ENCODE data around the gene FOXF2. TPM values are rescaled to one million over a fixed set of nuclear protein-coding genes. Genes with fewer than 3 reads are reported as not detected.

FOXF2 gene
- total RNA-seq, 2 experiments from 2014 or later, result not detected

DNA sequence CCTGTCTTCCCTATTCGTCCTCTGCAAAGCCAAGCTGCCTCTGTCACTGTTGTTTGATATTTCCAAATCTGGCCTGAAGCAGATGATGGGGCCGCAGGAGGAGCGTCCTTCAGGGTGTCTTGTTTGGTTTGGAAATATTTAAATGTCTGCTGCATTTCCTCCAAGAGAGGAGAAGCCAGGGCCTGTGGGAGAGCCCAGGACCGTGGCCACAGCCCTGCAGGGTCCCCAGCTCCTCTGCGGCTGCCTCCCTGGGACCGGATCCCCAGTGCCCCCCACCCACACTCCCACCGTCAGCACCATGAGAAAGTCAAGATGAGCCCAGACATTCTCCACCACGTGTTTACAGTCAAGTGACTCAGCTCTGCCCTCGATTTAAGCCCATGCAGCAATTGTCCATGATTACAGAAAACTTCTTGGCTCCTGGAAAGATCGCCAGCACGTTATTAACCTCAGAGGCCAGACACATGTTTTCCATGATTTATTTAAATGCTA, 18.2 kb downstream of the FOXF2 start:
- POLR2A ChIA-PET, result no interaction called here
- no peak for DNase-seq
- Mint-ChIP-seq H3K27ac (no peak overlapping the region), H3K9me3 (ENCODE audit: insufficient read depth) (no peaks in the 10 kb centered on the region), H3K36me3 (ENCODE audit: low read depth) (no peaks in the 10 kb centered on the region), H3K4me3 (no peak overlapping the region), H3K4me1 (ENCODE audit: low read depth) (no peaks in the 10 kb centered on the region), H3K27me3 (ENCODE audit: low read depth) (peaks cover 8% of the 10 kb centered on the region)
- ATAC-seq, result no peak
- CTCF ChIA-PET, result no interaction called here

DNA sequence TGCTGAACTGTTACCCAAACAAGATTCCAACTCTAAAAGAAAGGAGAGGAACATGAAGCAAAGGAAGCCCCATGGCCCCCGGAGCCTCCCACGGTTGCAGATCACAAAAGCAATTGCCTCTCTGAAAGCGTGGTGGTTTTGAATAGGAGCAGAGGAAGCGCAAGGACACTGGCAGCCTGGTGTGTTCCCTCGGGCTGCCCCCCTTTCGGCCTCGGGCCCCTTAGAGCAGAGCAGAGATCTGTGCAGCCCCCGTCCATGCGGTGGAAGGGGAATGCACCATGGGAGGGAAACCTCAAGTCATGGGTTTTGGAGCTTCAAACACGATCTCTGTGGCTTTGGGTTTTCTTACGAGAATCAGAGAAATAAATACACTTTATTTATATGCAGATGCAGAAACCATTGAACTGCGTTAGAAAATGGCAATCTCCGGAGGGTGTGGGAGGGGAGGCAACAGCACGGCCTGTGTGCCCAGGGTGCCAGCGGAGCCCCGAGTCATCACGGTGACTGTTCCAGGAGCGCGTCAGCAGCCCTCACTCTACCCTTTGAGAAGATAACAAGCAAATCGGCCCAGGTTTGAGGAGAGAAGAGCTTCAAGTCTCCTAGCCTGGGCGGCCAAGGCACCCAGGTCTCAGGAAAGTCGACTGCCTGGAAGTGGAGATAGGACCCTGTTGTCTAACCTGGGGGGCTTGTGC, 20.5 kb downstream of the FOXF2 start:
- H3K9me3 Mint-ChIP-seq (ENCODE audit: insufficient read depth), result no peaks in the 10 kb centered on the region
- no peaks in the 10 kb centered on the region for H3K36me3 Mint-ChIP-seq (ENCODE audit: low read depth)
- ChIA-PET CTCF (no interaction called here), POLR2A (no interaction called here)
- no peak overlapping the region for H3K4me3 Mint-ChIP-seq
- no peak overlapping the region for H3K27ac Mint-ChIP-seq
- no peak for DNase-seq
- no peaks in the 10 kb centered on the region for H3K4me1 Mint-ChIP-seq (ENCODE audit: low read depth)
- peaks cover 8% of the 10 kb centered on the region for H3K27me3 Mint-ChIP-seq (ENCODE audit: low read depth)
- ATAC-seq, result no peak

DNA sequence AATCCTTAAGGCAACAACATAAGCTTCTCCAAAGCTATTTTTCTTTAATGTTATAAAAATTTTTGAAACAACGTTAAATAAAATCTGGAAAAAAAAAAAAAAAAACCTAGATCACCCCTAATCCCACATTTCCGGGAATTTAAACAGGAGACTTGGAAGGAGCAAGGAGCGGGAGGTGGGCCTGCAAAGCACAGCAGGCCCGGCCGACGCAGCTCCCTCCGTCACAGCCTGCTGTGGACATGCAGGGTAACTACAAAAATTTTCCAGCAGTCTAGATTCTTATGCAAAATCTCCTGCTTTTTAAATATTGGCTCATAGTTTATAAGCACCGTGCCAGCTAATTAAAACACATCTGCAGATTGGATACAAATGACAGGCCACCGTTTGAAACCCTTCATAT, 23.5 kb downstream of the FOXF2 start:
- DNase-seq, result no peak
- CTCF ChIA-PET, result interaction anchor here (1.6 kb wide), 1 partner anchor 11 kb away, joined by 5 read pairs; no protein-coding TSS in a partner anchor
- H3K27ac Mint-ChIP-seq, result no peak overlapping the region
- POLR2A ChIA-PET, result no interaction called here
- no peaks in the 10 kb centered on the region for H3K4me1 Mint-ChIP-seq (ENCODE audit: low read depth)
- ATAC-seq, result no peak
- H3K9me3 Mint-ChIP-seq (ENCODE audit: insufficient read depth), result no peaks in the 10 kb centered on the region
- peaks cover 8% of the 10 kb centered on the region for H3K27me3 Mint-ChIP-seq (ENCODE audit: low read depth)
- H3K36me3 Mint-ChIP-seq (ENCODE audit: low read depth), result no peaks in the 10 kb centered on the region
- no peak overlapping the region for H3K4me3 Mint-ChIP-seq

DNA sequence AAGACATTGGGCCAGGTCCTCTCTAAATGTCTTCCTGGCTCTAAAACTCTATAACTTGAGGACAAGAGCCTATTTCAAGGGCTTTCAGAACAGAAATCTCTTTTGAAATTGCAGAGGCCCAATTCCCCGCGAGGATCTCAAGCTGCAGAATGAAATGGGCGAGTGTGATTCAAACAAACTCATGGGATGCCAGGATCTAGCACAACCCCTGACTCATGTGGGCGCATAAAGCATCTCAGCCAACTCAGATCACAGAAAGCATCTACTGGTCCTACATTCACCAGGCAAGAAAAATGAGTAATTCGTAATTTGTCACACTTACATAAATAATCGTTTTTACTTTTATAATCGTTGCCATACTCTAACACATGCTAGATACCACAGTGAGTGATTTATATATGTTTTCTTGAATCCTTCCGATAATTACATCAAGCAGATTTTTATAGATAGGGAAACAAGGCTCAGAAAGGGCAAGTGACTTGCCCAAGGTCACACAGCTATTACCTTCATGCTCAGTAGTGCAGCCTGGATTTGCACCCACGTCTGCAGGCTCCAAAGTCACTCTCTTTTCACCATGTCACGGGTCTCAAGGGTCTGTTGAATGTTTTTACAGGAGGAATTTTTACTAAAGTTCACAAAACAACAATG, 26.2 kb downstream of the FOXF2 start:
- no peak overlapping the region for H3K4me3 Mint-ChIP-seq
- ATAC-seq (no peak), DNase-seq (no peak)
- H3K4me1 Mint-ChIP-seq (ENCODE audit: low read depth), result no peaks in the 10 kb centered on the region
- ChIA-PET POLR2A (no interaction called here), CTCF (no interaction called here)
- H3K27ac Mint-ChIP-seq, result no peak overlapping the region
- H3K9me3 Mint-ChIP-seq (ENCODE audit: insufficient read depth), result no peaks in the 10 kb centered on the region
- peaks cover 3% of the 10 kb centered on the region for H3K27me3 Mint-ChIP-seq (ENCODE audit: low read depth)
- H3K36me3 Mint-ChIP-seq (ENCODE audit: low read depth), result no peaks in the 10 kb centered on the region

DNA sequence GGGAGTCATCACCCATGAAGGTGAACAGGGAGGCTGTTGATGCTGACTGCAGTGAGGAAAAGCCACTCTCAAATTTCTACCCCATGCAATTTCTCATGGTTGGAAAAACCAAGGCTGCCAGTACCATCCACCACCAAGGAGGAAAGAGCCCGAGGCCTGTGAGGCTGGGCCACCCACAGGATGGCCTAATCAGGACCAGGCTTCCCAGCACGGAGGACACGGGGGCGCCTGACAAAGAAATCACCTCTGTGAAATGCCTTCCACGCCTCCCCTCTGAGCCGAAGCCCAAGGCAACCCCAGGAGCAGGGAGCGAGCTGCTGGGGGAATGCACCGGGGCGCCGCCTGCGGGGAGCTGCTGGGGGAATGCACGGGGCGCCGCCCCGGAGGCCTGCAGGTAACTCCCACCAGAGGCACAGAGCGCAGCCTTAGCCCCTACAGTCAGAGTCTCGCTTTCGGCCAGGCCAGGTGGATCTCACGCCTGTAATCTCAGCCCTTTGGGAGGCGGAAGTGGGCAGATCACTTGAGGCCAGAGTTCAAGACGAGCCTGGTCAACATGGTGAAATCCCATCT, 26.9 kb downstream of the FOXF2 start:
- no peak for DNase-seq
- ATAC-seq, result no peak
- Mint-ChIP-seq H3K4me3 (no peak overlapping the region), H3K4me1 (ENCODE audit: low read depth) (no peaks in the 10 kb centered on the region), H3K9me3 (ENCODE audit: insufficient read depth) (no peaks in the 10 kb centered on the region), H3K36me3 (ENCODE audit: low read depth) (no peaks in the 10 kb centered on the region), H3K27ac (no peak overlapping the region), H3K27me3 (ENCODE audit: low read depth) (peaks cover 3% of the 10 kb centered on the region)
- ChIA-PET POLR2A (no interaction called here), CTCF (no interaction called here)

DNA sequence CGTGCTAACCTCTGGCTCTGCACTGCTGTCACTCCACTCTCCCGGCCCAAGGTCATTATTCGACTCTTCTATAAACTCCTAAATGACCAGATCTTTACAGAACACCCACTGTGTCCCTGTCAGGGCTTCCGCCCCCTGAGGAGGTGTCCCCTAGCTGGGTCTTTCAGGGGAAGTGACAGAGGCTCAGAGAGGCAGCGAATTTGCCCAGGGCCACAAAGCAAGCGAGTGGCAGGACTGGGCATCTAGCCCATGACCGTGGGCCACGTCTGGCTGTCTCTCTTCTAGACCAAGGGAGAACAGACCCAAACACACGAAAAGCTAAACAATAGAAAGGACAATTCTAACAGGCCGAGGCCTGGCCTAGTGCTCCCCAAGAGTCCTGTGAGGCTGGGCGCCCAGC, 27.4 kb downstream of the FOXF2 start:
- DNase-seq (no peak), ATAC-seq (no peak)
- H3K27ac Mint-ChIP-seq, result no peak overlapping the region
- peaks cover 3% of the 10 kb centered on the region for H3K27me3 Mint-ChIP-seq (ENCODE audit: low read depth)
- H3K4me3 Mint-ChIP-seq, result no peak overlapping the region
- CTCF ChIA-PET, result no interaction called here
- H3K4me1 Mint-ChIP-seq (ENCODE audit: low read depth), result no peaks in the 10 kb centered on the region
- H3K36me3 Mint-ChIP-seq (ENCODE audit: low read depth), result no peaks in the 10 kb centered on the region
- no peaks in the 10 kb centered on the region for H3K9me3 Mint-ChIP-seq (ENCODE audit: insufficient read depth)
- POLR2A ChIA-PET, result no interaction called here

DNA sequence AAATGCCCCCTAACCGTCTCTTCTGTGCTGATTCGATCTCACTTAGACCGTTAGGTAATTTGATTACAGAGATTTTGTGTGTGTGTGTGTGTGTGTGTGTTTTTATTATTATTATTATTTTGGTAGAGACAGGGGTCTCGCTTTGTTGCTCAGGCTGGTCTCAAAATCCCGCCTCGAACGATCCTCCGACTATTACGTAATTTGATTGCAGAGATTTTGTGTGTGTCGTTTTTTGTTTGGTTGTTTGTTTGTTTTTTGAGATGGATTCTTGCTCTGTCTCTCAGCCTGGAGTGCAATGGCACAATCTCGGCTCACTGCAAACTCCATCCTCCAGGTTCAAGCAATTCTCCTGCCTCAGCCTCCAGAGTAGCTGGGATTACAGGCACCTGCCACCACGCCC, 28.3 kb downstream of the FOXF2 start:
- Mint-ChIP-seq H3K4me1 (ENCODE audit: low read depth) (no peaks in the 10 kb centered on the region), H3K27ac (no peak overlapping the region), H3K27me3 (ENCODE audit: low read depth) (peaks cover 3% of the 10 kb centered on the region), H3K4me3 (no peak overlapping the region), H3K36me3 (ENCODE audit: low read depth) (no peaks in the 10 kb centered on the region), H3K9me3 (ENCODE audit: insufficient read depth) (no peaks in the 10 kb centered on the region)
- POLR2A ChIA-PET, result no interaction called here
- DNase-seq (no peak), ATAC-seq (no peak)
- CTCF ChIA-PET, result no interaction called here

DNA sequence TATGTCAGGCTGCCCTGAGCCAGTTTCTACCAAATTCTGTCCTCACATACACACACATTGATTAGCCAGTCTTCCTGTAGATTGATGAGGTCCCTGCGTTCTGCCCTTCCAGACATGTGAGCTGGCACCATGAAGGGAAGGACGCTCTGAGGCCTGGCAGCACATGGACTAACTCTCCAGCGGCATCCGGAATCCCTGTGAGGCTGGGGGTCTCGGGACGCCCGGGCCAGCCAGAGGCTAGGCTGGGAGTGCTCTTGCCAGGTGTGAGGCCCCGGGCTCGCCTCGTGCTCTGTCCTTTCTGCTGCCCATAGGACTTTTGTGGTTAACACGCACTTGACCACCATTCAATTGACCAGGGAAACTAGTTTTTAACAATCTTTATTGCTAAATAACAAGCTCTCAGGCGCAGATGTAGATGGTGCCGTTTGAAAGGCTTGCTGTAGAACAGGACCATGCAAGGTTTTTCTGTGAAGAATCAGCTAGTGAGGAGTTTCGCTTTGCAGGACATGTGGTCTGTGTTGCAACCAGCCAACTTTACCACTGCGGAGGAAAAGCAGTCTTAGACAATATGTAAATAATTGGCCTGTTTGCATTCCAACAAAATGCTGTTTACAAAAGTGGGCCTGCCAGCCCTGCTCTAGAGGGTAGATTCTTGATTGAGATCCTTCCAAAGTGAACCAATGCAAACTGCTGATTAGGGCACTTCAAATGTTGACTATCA, 29.3 kb downstream of the FOXF2 start:
- Mint-ChIP-seq H3K27me3 (ENCODE audit: low read depth) (peaks cover 5% of the 10 kb centered on the region), H3K27ac (no peak overlapping the region), H3K4me1 (ENCODE audit: low read depth) (no peaks in the 10 kb centered on the region), H3K9me3 (ENCODE audit: insufficient read depth) (no peaks in the 10 kb centered on the region), H3K36me3 (ENCODE audit: low read depth) (no peaks in the 10 kb centered on the region), H3K4me3 (no peak overlapping the region)
- ATAC-seq, result no peak
- ChIA-PET CTCF (no interaction called here), POLR2A (no interaction called here)
- no peak for DNase-seq

DNA sequence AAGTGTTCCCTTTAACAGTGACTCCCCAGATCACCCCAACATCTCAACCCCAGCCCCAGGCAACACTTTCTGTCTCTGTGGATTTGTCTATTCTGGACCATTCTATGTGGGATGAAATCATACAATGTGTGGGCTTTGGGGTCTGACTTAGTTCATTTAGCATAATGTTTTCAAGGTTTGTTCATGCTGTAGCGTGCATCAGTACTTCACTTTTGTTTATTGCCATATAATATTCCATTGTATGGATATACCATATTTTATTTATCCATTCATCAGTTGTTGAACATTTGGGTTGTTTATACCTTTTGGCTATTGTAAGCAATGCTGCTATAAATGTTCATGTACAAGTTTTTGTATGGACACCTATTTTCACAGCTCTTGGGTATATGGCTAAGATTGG, 31.0 kb downstream of the FOXF2 start:
- POLR2A ChIA-PET, result no interaction called here

DNA sequence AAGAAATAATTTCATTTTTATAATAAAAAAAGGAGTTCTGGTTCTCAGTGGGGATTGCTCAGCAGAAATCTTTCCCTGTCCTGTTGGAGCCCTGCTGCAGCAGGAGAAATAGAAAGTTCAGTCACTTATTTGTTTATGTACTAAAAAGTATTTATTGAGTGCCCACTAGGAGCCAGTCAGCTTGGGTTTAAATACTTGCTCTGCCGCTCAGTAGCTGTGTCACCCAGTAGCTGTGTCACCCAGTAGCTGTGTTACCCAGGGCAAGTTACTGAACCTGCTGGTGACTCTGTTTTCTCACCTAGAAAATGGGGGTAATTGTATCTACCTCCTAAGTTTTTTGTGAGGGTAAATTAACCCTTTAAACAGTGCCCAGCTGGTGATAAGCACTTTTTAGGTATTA, 32.9 kb downstream of the FOXF2 start:
- Mint-ChIP-seq H3K4me1 (ENCODE audit: low read depth) (peaks cover 2% of the 10 kb centered on the region), H3K36me3 (ENCODE audit: low read depth) (no peaks in the 10 kb centered on the region), H3K27me3 (ENCODE audit: low read depth) (peaks cover 8% of the 10 kb centered on the region), H3K4me3 (no peak overlapping the region), H3K9me3 (ENCODE audit: insufficient read depth) (no peaks in the 10 kb centered on the region), H3K27ac (no peak overlapping the region)
- CTCF ChIA-PET, result interaction anchor here (1.9 kb wide), 1 partner anchor 26 kb away, joined by 7 read pairs; no protein-coding TSS in a partner anchor
- DNase-seq (no peak), ATAC-seq (no peak)
- POLR2A ChIA-PET, result no interaction called here

More for the DNA sequence above, 31.0 kb downstream of the FOXF2 start:
- H3K4me1 Mint-ChIP-seq (ENCODE audit: low read depth), result peaks cover 2% of the 10 kb centered on the region
- H3K36me3 Mint-ChIP-seq (ENCODE audit: low read depth), result no peaks in the 10 kb centered on the region
- ATAC-seq, result no peak
- CTCF ChIA-PET, result no interaction called here
- peaks cover 8% of the 10 kb centered on the region for H3K27me3 Mint-ChIP-seq (ENCODE audit: low read depth)
- no peaks in the 10 kb centered on the region for H3K9me3 Mint-ChIP-seq (ENCODE audit: insufficient read depth)
- H3K27ac Mint-ChIP-seq, result no peak overlapping the region
- DNase-seq, result no peak
- H3K4me3 Mint-ChIP-seq, result no peak overlapping the region

DNA sequence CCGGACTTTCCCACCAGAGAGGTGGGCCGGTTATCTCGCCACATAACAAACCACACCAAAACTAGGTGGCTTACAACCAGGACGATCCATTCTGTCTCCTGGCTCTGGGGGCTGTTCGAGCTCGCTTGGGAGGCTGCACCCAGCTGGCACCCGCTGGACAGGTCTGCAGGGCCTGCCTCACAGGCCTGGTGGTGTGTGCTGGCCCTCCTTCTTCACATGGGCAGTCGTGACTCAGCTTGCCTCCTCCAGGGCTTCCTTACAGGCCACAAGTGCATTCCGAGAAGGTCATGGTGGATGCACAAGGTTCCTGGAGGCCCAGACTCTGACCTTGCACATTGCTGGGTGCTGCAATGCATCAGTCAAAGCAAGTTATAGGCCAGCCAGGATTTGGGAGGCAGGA, 34.2 kb downstream of the FOXF2 start:
- CTCF ChIA-PET, result interaction anchor here (1.3 kb wide), 1 partner anchor 11 kb away, joined by 5 read pairs; no protein-coding TSS in a partner anchor
- H3K9me3 Mint-ChIP-seq (ENCODE audit: insufficient read depth), result no peaks in the 10 kb centered on the region
- POLR2A ChIA-PET, result no interaction called here
- no peak overlapping the region for H3K4me3 Mint-ChIP-seq
- H3K27ac Mint-ChIP-seq, result no peak overlapping the region
- peaks cover 8% of the 10 kb centered on the region for H3K27me3 Mint-ChIP-seq (ENCODE audit: low read depth)
- H3K36me3 Mint-ChIP-seq (ENCODE audit: low read depth), result no peaks in the 10 kb centered on the region
- H3K4me1 Mint-ChIP-seq (ENCODE audit: low read depth), result peaks cover 2% of the 10 kb centered on the region
- DNase-seq (no peak), ATAC-seq (no peak)
